CD14-positive monocyte (primary cell): ENCODE measurements around the gene GK. TPM values are rescaled to one million over a fixed set of nuclear protein-coding genes. Genes with fewer than 3 reads are reported as not detected.
A peak's percentile ranks its signal among the peaks of the same experiment; 100 is the strongest.

Experiments used
- DNase-seq, 3 donors: peaks; one replicate each; pipeline ENCODE4 v3.0.0-alpha.2; 2011 to 2022
- H2AFZ ChIP-seq: 2 replicates; pipeline ENCODE4 v1.6.0; 2012; ENCODE audit warnings: mild to moderate bottlenecking, low read depth, low read length, inconsistent platforms; ENCODE audit not compliant: insufficient read depth, poor library complexity, severe bottlenecking
- H3K27ac ChIP-seq, 2 donors: 1 replicate in 1 of 2; 2 replicates in 1 of 2; pipeline ENCODE4 v1.5.1; 2012 to 2013; ENCODE audit warnings: low read length in 2 of 2, control low read depth in 1 of 2, inconsistent platforms in 1 of 2, low read depth in 1 of 2, mild to moderate bottlenecking in 1 of 2
- H3K27me3 ChIP-seq, 2 donors: one replicate each; pipeline versions ENCODE4 v1.6.0 to v1.6.1; 2011 to 2013; ENCODE audit warnings: low read length in 2 of 2; ENCODE audit not compliant: control insufficient read depth in 2 of 2, insufficient read depth in 2 of 2
- H3K36me3 ChIP-seq, 2 donors: replicated peaks in 1 of 2; 1 replicate in 1 of 2; 2 replicates in 1 of 2; pipeline versions ENCODE4 v1.5.1 to v1.6.1; 2012 to 2013; ENCODE audit warnings: low read length in 2 of 2, control low read depth in 1 of 2, inconsistent platforms in 1 of 2, mild to moderate bottlenecking in 1 of 2; ENCODE audit not compliant: insufficient read depth in 2 of 2, control insufficient read depth in 1 of 2
- H3K4me1 ChIP-seq, 2 donors: 1 replicate in 1 of 2; 2 replicates in 1 of 2; pipeline versions ENCODE4 v1.5.1 to v1.6.1; 2012 to 2013; ENCODE audit warnings: low read length in 2 of 2, control low read depth in 1 of 2, inconsistent platforms in 1 of 2, mild to moderate bottlenecking in 1 of 2, moderate library complexity in 1 of 2; ENCODE audit not compliant: insufficient read depth in 2 of 2, control insufficient read depth in 1 of 2
- H3K4me2 ChIP-seq: replicated peaks from 2 replicates; pipeline ENCODE3; 2012; ENCODE audit warnings: low read length, moderate library complexity, mild to moderate bottlenecking; ENCODE audit not compliant: poor library complexity, severe bottlenecking; ENCODE audit errors: extremely low read depth
- H3K4me3 ChIP-seq, 3 experiments: fragments of 200-600 bp in 1 of 3; sonication (generic) in 1 of 3; replicated peaks in 1 of 3; 1 replicate in 2 of 3; 2 replicates in 1 of 3; pipeline ENCODE4 v1.5.1; 2011 to 2013; ENCODE audit warnings: low read length in 3 of 3, mild to moderate bottlenecking in 3 of 3, control low read depth in 2 of 3, low read depth in 2 of 3, inconsistent platforms in 1 of 3, moderate library complexity in 1 of 3
- H3K79me2 ChIP-seq: 2 replicates; pipeline ENCODE4 v1.6.0; 2012; ENCODE audit warnings: mild to moderate bottlenecking, control low read depth, inconsistent platforms, low read length, moderate library complexity; ENCODE audit not compliant: insufficient read depth
- H3K9ac ChIP-seq: 2 replicates; pipeline ENCODE4 v1.6.0; 2017; ENCODE audit warnings: low read length, mild to moderate bottlenecking; ENCODE audit not compliant: insufficient read depth, poor library complexity, severe bottlenecking
- H3K9me3 ChIP-seq, 2 donors: replicated peaks in 1 of 2; 1 replicate in 1 of 2; 2 replicates in 1 of 2; pipeline versions ENCODE4 v1.5.1 to v1.6.1; 2012 to 2013; ENCODE audit warnings: low read length in 2 of 2, control low read depth in 1 of 2; ENCODE audit not compliant: control insufficient read depth in 1 of 2, insufficient read depth in 1 of 2
- H4K20me1 ChIP-seq: 2 replicates; pipeline ENCODE4 v1.6.0; 2012; ENCODE audit warnings: mild to moderate bottlenecking, low read length, control low read depth, moderate library complexity; ENCODE audit not compliant: insufficient read depth
- H3K27ac Mint-ChIP-seq, 7 donors: one replicate each; pipeline ENCODE4 v1.8.0; 2020; ENCODE audit warnings: mild to moderate bottlenecking in 7 of 7, mixed read lengths in 7 of 7, moderate library complexity in 6 of 7, inconsistent platforms in 2 of 7
- H3K27me3 Mint-ChIP-seq, 3 donors: one replicate each; pipeline ENCODE4 v1.8.0; 2021 to 2022; ENCODE audit warnings: low read depth in 3 of 3, mild to moderate bottlenecking in 3 of 3, mixed read lengths in 3 of 3, moderate library complexity in 3 of 3, inconsistent platforms in 1 of 3
- H3K36me3 Mint-ChIP-seq, 2 donors: one replicate each; pipeline ENCODE4 v1.8.0; 2020; ENCODE audit warnings: mixed read lengths in 2 of 2, inconsistent platforms in 1 of 2, mild to moderate bottlenecking in 1 of 2
- H3K4me1 Mint-ChIP-seq: one replicate; pipeline ENCODE4 v1.8.0; 2020; ENCODE audit warnings: mild to moderate bottlenecking, mixed read lengths
- H3K4me3 Mint-ChIP-seq, 2 donors: one replicate each; pipeline ENCODE4 v1.8.0; 2020; ENCODE audit warnings: mild to moderate bottlenecking in 2 of 2, mixed read lengths in 2 of 2, moderate library complexity in 1 of 2
- H3K9me3 Mint-ChIP-seq, 7 donors: one replicate each; pipeline ENCODE4 v1.8.0; 2020 to 2022; ENCODE audit warnings: mixed read lengths in 7 of 7, mild to moderate bottlenecking in 6 of 7, moderate library complexity in 6 of 7, inconsistent platforms in 2 of 7
- CTCF ChIP-seq: fragments of 200-600 bp; IDR thresholded peaks from one replicate; pipeline ENCODE4 v1.8.0; 2022; ENCODE audit warnings: antibody characterized with exemption, mild to moderate bottlenecking
- WGBS: methylation state at CpG from one replicate; pipeline ENCODE4 v1.1.5; 2013; ENCODE audit warnings: missing lambda C conversion rate; ENCODE audit not compliant: insufficient coverage; 5-methylcytosine and 5-hydroxymethylcytosine counted together
- intact Hi-C, 2 donors: fragments of 100-400 bp; cut with micrococcal nuclease; formaldehyde crosslinking; loops; one replicate each; pipeline versions ENCODE4 v1.15.0 to v1.15.1; 2023
- polyA plus RNA-seq, 3 donors: library from polyadenylated mRNA; depleted of rRNA in 1 of 3; unstranded in 2 of 3; stranded (reverse) in 1 of 3; fragments of 300-500 nt in 2 of 3; fragments of >200 nt in 1 of 3; fragmentation: Illumina TruSeq in 2 of 3; gene quantifications; 1 replicate in 2 of 3; 2 replicates in 1 of 3; pipeline ENCODE4 v1.2.3, GENCODE V29; 2012 to 2021

GK gene
- polyA plus RNA-seq, 3 donors = 21.2 to 51.9 (median 41.0) TPM

- Histone ChIP-seq H3K79me2 (no peaks in the 10 kb centered on the region), H3K27me3 (peaks cover 0 to 21% of the 10 kb centered on the region in 2 donors), H3K9me3 (no peaks in the 10 kb centered on the region), H3K36me3 (peaks cover 3 to 15% of the 10 kb centered on the region in 2 donors), H3K9ac (no peak overlapping the region), H3K4me1 (no peaks in the 10 kb centered on the region), H3K4me3 (no peak overlapping the region), H3K4me2 (no peak overlapping the region), H2AFZ (no peak overlapping the region), H4K20me1 (no peaks in the 10 kb centered on the region), H3K27ac (no peak overlapping the region)
- H3K27me3 Mint-ChIP-seq = peaks cover 0 to 21% (median 0%) of the 10 kb centered on the region in 3 donors
- intact Hi-C loops = no loop called here
- peaks cover 31 to 32% of the 10 kb centered on the region in 2 donors for H3K36me3 Mint-ChIP-seq
- H3K4me1 Mint-ChIP-seq = no peaks in the 10 kb centered on the region
- DNase-seq = no peak
- no peak overlapping the region for H3K27ac Mint-ChIP-seq
- no peak overlapping the region for H3K4me3 Mint-ChIP-seq
- H3K9me3 Mint-ChIP-seq = peaks cover 0 to 7% (median 0%) of the 10 kb centered on the region in 7 donors
- no peak for TF ChIP-seq CTCF
Observed at GRCh38 chrX:30689116-30689515, 35.9 kb downstream of the GK start.

GRCh38 chrX:30690330-30690729, 37.1 kb downstream of the GK start:
- Histone ChIP-seq H3K9ac (no peak overlapping the region), H3K4me2 (no peak overlapping the region), H3K9me3 (no peaks in the 10 kb centered on the region), H3K27me3 (peaks cover 0 to 24% of the 10 kb centered on the region in 2 donors), H2AFZ (no peak overlapping the region), H3K27ac (no peak overlapping the region), H3K4me3 (no peak overlapping the region), H3K36me3 (peaks cover 7 to 27% of the 10 kb centered on the region in 2 donors), H3K4me1 (no peaks in the 10 kb centered on the region), H4K20me1 (no peaks in the 10 kb centered on the region), H3K79me2 (no peaks in the 10 kb centered on the region)
- WGBS = no CpG with 5 or more reads among the region's 3 CpGs
- DNase-seq = no peak
- peaks cover 0 to 25% (median 0%) of the 10 kb centered on the region in 3 donors for H3K27me3 Mint-ChIP-seq
- peaks cover 0 to 3% (median 0%) of the 10 kb centered on the region in 7 donors for H3K9me3 Mint-ChIP-seq
- H3K36me3 Mint-ChIP-seq = peaks cover 37 to 40% of the 10 kb centered on the region in 2 donors
- peaks cover 5% of the 10 kb centered on the region for H3K4me1 Mint-ChIP-seq
- H3K4me3 Mint-ChIP-seq = no peak overlapping the region
- peak overlapping the region in 1 of 7 donors; percentile 46 for H3K27ac Mint-ChIP-seq
- intact Hi-C loops = no loop called here
- no peak for TF ChIP-seq CTCF
